Cardiac muscle cell (in vitro differentiated cells and primary cell): ENCODE data around the gene PRRX1. TPM values are rescaled to one million over a fixed set of nuclear protein-coding genes. Genes with fewer than 3 reads are reported as not detected.

ENCODE experiments used
- DNase-seq, 2 donors: peaks; one replicate each; pipeline versions ENCODE4 v3.0.0 to v3.0.0-alpha.2; 2010 to 2017; ENCODE audit warnings: low read depth in 1 of 2, low spot score in 1 of 2
- H3K27ac ChIP-seq: fragments of 200-600 bp; sonication (generic); 2 replicates; pipeline ENCODE4 v1.5.1; 2016
- H3K27me3 ChIP-seq: fragments of 200-600 bp; sonication (generic); 2 replicates; pipeline ENCODE4 v1.6.0; 2016; ENCODE audit warnings: control low read depth
- H3K36me3 ChIP-seq: fragments of 200-600 bp; sonication (generic); 2 replicates; pipeline ENCODE4 v1.5.1; 2016; ENCODE audit warnings: control low read depth
- H3K4me1 ChIP-seq: fragments of 200-600 bp; sonication (generic); 2 replicates; pipeline ENCODE4 v1.8.1; 2017; ENCODE audit warnings: low read depth, mild to moderate bottlenecking, mixed run types
- H3K4me3 ChIP-seq: fragments of 200-600 bp; sonication (generic); 2 replicates; pipeline ENCODE4 v1.5.1; 2016; ENCODE audit warnings: mild to moderate bottlenecking
- H3K9me3 ChIP-seq: fragments of 200-600 bp; sonication (generic); 2 replicates; pipeline ENCODE4 v1.5.1; 2017; ENCODE audit warnings: low read depth, mild to moderate bottlenecking, control low read depth
- CTCF ChIP-seq: IDR thresholded peaks from 2 replicates; pipeline ENCODE4 v1.5.1; 2012; ENCODE audit warnings: low read depth, mild to moderate bottlenecking, low read length
- polyA plus RNA-seq: library from polyadenylated mRNA; unstranded; fragments of >200 nt; fragmentation: Nextera tagmentation; extraction: Ambion mirVana; gene quantifications from 2 replicates; pipeline ENCODE4 v1.2.1, GENCODE V29; 2016
- total RNA-seq: library from RNA; depleted of rRNA; stranded (reverse); fragments of >200 nt; gene quantifications from 2 replicates; pipeline ENCODE4 v1.2.3, GENCODE V29; 2016

Gene PRRX1
- total and polyA plus RNA-seq, 2 experiments from 2014 or later = 1.1 to 1.2 TPM

- H3K4me1 ChIP-seq = no peaks in the 10 kb centered on the region
- H3K4me3 ChIP-seq = no peak overlapping the region
- no peaks in the 10 kb centered on the region for H3K36me3 ChIP-seq
- no peaks in the 10 kb centered on the region for H3K27me3 ChIP-seq
- DNase-seq = no peak
- H3K9me3 ChIP-seq = no peaks in the 10 kb centered on the region
- TF ChIP-seq CTCF = no peak
- no peak overlapping the region for H3K27ac ChIP-seq
These were observed 42.0 kb downstream of the PRRX1 start for GRCh38 chr1:170705981-170706380.

- H3K27me3 ChIP-seq = no peaks in the 10 kb centered on the region
- no peak overlapping the region for H3K4me3 ChIP-seq
- H3K9me3 ChIP-seq = no peaks in the 10 kb centered on the region
- no peaks in the 10 kb centered on the region for H3K4me1 ChIP-seq
- no peak for DNase-seq
- no peaks in the 10 kb centered on the region for H3K36me3 ChIP-seq
- H3K27ac ChIP-seq = no peak overlapping the region
- TF ChIP-seq CTCF = no peak
These were observed 43.2 kb downstream of the PRRX1 start for GRCh38 chr1:170707117-170707516.

DNA sequence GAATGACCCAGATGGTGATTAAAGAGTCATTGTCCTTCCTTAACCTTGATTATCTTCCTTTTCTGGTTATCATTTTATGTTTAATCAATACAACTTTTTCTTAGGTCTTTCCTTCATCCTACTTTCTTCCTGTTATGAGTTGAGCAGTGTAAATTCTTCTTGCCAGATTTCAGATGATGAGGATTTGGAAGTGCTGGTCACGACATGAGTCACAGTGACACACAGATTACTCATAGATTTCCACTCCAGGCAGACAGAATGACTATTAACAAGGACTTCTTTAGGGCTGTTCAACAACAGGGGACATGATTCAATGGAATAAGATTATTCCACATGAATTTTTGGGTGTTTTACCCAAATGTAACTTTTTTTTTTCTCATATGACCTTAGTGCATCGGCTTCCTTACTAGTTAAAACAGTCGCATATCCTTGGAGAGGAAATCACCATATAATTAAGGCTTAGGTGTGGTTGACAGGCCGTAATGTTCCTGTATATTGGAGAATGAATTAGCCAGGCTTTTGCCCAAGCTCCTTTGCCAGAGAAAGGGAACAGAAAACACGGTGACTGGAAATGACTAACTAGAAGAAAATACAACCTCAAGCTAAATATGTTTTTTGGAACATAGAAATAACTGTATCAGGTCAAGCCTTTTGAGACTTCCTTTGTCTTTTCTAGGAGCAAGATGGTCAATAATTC, 44.2 kb downstream of the PRRX1 start:
- Histone ChIP-seq H3K27ac (no peak overlapping the region), H3K4me3 (no peak overlapping the region), H3K27me3 (no peaks in the 10 kb centered on the region), H3K36me3 (no peaks in the 10 kb centered on the region), H3K4me1 (no peaks in the 10 kb centered on the region), H3K9me3 (no peaks in the 10 kb centered on the region)
- peak in 1 of 2 donors; percentile 87 for DNase-seq
- TF ChIP-seq CTCF = no peak

- peak in 1 of 2 donors; percentile 47 for DNase-seq
- H3K9me3 ChIP-seq = no peaks in the 10 kb centered on the region
- no peaks in the 10 kb centered on the region for H3K4me1 ChIP-seq
- H3K4me3 ChIP-seq = no peak overlapping the region
- H3K36me3 ChIP-seq = no peaks in the 10 kb centered on the region
- no peaks in the 10 kb centered on the region for H3K27me3 ChIP-seq
- no peak overlapping the region for H3K27ac ChIP-seq
- TF ChIP-seq CTCF = no peak
These were observed 47.8 kb downstream of the PRRX1 start for GRCh38 chr1:170711682-170712081.

DNA sequence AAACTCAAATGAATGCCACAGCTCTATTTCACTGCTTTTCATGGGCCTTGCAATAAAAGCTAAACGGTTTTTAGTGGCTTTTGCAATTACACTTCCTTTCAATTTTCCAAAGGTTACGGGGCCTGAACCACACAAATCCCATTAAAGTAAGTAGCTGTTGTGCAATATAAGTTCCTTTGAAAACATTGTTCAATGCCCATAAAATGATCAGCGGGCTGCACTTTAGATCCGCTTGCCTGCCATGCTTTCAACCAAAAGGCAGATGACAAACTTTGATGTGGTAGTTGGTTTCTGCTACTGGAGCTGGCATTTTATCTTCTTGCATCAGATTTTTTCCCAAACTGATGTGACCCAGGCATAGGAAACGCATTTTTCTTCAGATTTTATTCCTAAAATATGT, 50.2 kb downstream of the PRRX1 start:
- TF ChIP-seq CTCF = no peak
- H3K4me3 ChIP-seq = no peak overlapping the region
- DNase-seq = no peak
- no peaks in the 10 kb centered on the region for H3K4me1 ChIP-seq
- H3K27ac ChIP-seq = no peak overlapping the region
- no peaks in the 10 kb centered on the region for H3K27me3 ChIP-seq
- no peaks in the 10 kb centered on the region for H3K36me3 ChIP-seq
- no peaks in the 10 kb centered on the region for H3K9me3 ChIP-seq
